ENCODE measurements around the gene DPM3. TPM values are rescaled to one million over a fixed set of nuclear protein-coding genes. Genes with fewer than 3 reads are reported as not detected.

The DPM3 gene
- total RNA-seq, 6 experiments from 2014 or later: 66.2 to 110 (median 86.2) TPM

- no peaks in the 10 kb centered on the region for H3K9me3 Mint-ChIP-seq
- H3K27me3 Mint-ChIP-seq (ENCODE audit: insufficient read depth): no peaks in the 10 kb centered on the region; the same call in 1 of the 2 replicates
- no peak overlapping the region for H3K27ac Mint-ChIP-seq
- H3K4me1 Mint-ChIP-seq (ENCODE audit: low read depth): 0 out of 2 replicates have a peak, but pooled peaks cover 6% of the 10 kb centered on the region
- peaks cover 4% of the 10 kb centered on the region; the same call in 1 of the 2 replicates for H3K36me3 Mint-ChIP-seq (ENCODE audit: low read depth)
- H3K4me3 Mint-ChIP-seq: no peak overlapping the region
- DNase-seq: no peak
- no peak for TF ChIP-seq CTCF (IDR thresholded peaks at IDR 0.05)
These were observed 41.8 kb upstream of the DPM3 start for GRCh38 chr1:155182052-155182550.

- Mint-ChIP-seq H3K4me3 (no peak overlapping the region), H3K9me3 (no peaks in the 10 kb centered on the region), H3K27me3 (ENCODE audit: insufficient read depth) (no peaks in the 10 kb centered on the region; the same call in 1 of the 2 replicates), H3K36me3 (ENCODE audit: low read depth) (peaks cover 4% of the 10 kb centered on the region; the same call in 1 of the 2 replicates), H3K27ac (no peak overlapping the region), H3K4me1 (ENCODE audit: low read depth) (peaks cover 4% of the 10 kb centered on the region)
- DNase-seq: no peak
- TF ChIP-seq CTCF (IDR thresholded peaks at IDR 0.05): no peak
These were observed 41.2 kb upstream of the DPM3 start for GRCh38 chr1:155181371-155182051.

- no peak for TF ChIP-seq CTCF (IDR thresholded peaks at IDR 0.05)
- no peak overlapping the region for H3K4me3 Mint-ChIP-seq
- peaks cover 4% of the 10 kb centered on the region; the same call in 1 of the 2 replicates for H3K36me3 Mint-ChIP-seq (ENCODE audit: low read depth)
- H3K4me1 Mint-ChIP-seq (ENCODE audit: low read depth): peaks cover 14% of the 10 kb centered on the region
- no peak overlapping the region for H3K27ac Mint-ChIP-seq
- H3K9me3 Mint-ChIP-seq: no peaks in the 10 kb centered on the region
- no peak for DNase-seq
- no peaks in the 10 kb centered on the region; the same call in 1 of the 2 replicates for H3K27me3 Mint-ChIP-seq (ENCODE audit: insufficient read depth)
These were observed 39.0 kb upstream of the DPM3 start for GRCh38 chr1:155179112-155180031.

GRCh38 chr1:155178441-155179111, 38.2 kb upstream of the DPM3 start:
- DNase-seq: no peak
- no peak overlapping the region for H3K4me3 Mint-ChIP-seq
- no peak for TF ChIP-seq CTCF (IDR thresholded peaks at IDR 0.05)
- H3K9me3 Mint-ChIP-seq: no peaks in the 10 kb centered on the region
- H3K4me1 Mint-ChIP-seq (ENCODE audit: low read depth): peaks cover 20% of the 10 kb centered on the region
- no peaks in the 10 kb centered on the region; the same call in 1 of the 2 replicates for H3K27me3 Mint-ChIP-seq (ENCODE audit: insufficient read depth)
- H3K27ac Mint-ChIP-seq: no peak overlapping the region
- peaks cover 4% of the 10 kb centered on the region; the same call in 1 of the 2 replicates for H3K36me3 Mint-ChIP-seq (ENCODE audit: low read depth)

GRCh38 chr1:155177918-155178281, 37.6 kb upstream of the DPM3 start:
- no peak for TF ChIP-seq CTCF (IDR thresholded peaks at IDR 0.05)
- H3K36me3 Mint-ChIP-seq (ENCODE audit: low read depth): peaks cover 4% of the 10 kb centered on the region; the same call in 1 of the 2 replicates
- H3K9me3 Mint-ChIP-seq: no peaks in the 10 kb centered on the region
- no peaks in the 10 kb centered on the region; the same call in 1 of the 2 replicates for H3K27me3 Mint-ChIP-seq (ENCODE audit: insufficient read depth)
- H3K4me3 Mint-ChIP-seq: no peak overlapping the region
- no peak for DNase-seq
- H3K4me1 Mint-ChIP-seq (ENCODE audit: low read depth): peaks cover 25% of the 10 kb centered on the region
- no peak overlapping the region for H3K27ac Mint-ChIP-seq

Data from HFFc6 (cell line).